Skeletal muscle cell (primary cell): ENCODE results near the gene PBRM1.
A peak's percentile ranks its signal among the peaks of the same experiment; 100 is the strongest.
"Not testable (repeated sequence)": the region's sequence is repeated elsewhere in the genome, so short reads cannot be mapped to it uniquely, and the experiment has no call there.

Source experiments
- DNase-seq: peaks from one replicate; pipeline ENCODE4 v3.0.0-alpha.2; 2010; ENCODE audit warnings: low read depth
- H3K4me3 ChIP-seq: 2 replicates; pipeline ENCODE4 v1.5.1; 2011; ENCODE audit warnings: low read depth, mild to moderate bottlenecking, control low read depth, low read length, moderate library complexity

Gene PBRM1

DNA sequence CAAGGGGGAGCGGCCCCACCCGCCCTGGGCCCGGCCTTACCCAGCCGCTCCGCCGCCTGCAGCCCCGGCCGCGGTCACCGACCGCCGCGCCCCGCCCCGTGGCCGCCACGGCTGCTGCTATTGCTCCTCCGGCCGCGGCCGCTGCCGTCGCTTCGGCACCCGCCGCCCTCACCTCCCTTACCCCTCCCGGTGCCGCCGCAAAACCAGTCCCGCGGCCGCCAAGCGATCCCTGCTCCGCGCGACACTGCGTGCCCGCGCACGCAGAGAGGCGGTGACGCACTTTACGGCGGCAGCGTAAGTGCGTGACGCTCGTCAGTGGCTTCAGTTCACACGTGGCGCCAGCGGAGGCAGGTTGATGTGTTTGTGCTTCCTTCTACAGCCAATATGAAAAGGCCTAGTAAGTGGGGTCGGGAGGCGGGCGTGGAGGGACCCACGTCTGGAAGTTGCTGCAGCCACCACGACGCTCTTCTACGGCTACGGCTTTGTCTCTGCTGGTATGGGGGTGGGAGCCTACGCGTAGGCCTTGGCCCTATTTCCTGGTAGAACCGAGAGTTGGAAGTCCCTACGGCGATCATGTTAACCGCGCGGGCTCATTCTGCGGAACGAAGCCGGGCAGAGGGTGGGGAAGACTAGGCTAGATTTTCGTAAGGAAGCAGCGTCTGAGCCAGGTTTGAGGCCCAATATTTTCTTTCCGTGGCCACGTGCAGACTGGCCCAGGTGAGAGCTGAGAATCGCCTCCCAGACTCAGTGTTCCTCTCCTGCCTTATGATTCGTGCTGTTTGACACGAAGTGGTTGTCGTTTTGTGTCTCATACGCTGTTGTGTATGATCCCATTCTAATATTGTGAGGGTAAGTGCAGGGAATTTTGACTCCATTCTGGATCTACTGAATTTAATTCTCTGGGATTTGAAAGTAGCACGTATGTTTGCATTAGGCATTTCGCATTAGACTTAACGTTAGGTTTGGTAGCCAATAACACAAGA is at the start of gene PBRM1, which contains the start of gene GNL3:
TSS of gene PBRM1 (minus strand) at position 205 of the 983 bp plus-strand sequence.
TSS of gene GNL3 (plus strand) at position 324 of the 983 bp plus-strand sequence. CDS start at position 385, 61 bp downstream.
- peak within 1 kb of the TSS; percentile 99 for H3K4me3 ChIP-seq
- peak; percentile 85 for DNase-seq

DNA sequence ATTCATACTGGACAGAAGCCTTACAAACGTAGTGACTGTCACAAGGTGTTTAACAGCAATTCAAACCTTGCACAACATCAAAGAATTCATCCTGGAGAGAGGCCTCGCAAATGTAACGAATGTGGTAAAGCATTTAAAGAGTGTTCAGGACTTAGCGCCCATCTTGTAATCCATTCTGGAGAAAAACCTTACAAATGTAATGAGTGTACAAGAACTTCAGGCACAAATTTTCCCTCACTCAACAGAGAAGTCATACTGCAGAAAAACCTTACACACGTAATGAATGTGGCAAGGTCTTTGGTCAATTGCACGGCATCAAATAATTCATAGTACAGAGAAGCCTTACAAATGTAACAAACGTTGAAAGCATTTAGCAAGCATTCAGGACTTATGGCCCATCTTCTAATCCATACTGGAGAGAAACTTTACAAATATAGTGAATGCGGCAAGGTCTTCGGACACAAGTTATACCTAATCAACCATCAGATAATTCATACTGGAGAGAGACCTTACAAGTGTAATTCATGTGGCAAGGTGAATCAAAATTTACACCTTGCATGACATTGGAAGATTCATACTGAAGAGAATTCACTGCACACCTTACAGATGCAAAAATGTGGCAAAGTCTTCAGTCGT is 47.7 kb upstream of the PBRM1 start:
- DNase-seq: no peak
- no peak overlapping the region for H3K4me3 ChIP-seq

DNA sequence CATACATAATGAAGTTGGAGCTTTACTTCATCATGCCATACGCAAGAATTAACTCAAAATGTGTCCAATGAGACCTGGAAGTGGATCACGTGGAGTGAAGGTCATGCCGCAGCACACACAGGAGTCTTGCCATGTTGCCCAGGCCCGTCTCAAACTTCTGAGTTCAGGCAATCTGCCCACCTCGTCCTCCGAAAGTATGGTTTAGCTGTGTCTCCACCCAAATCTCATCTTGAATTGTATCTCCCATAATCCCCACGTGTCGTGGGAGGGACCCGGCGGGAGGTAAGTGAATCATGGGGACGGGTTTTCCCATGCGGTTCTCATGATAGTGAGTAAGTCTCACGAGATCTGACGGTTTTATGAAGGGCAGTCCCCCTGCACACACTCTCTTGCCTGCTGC is 45.9 kb upstream of the PBRM1 start:
- DNase-seq: no peak
- H3K4me3 ChIP-seq: no peak overlapping the region

DNA sequence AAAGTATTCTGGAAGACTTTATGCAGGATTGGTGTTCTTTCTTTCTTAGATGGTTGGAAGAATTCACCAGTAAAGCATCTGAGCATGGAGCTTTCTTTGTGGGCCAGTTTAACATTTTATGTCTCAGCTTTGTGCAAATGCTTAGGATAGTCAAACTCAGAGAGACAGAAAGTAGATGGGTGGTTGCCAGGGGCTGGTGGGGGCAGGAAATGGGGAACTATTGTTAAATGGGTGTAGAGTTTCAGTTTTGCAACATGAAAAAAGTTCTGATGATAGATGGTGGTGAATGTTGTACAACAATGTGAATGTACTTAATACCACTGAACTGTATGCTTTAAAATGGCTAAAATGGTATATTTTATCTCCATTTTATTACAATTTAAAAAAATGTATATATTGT is 45.0 kb upstream of the PBRM1 start:
- DNase-seq: no peak
- H3K4me3 ChIP-seq: no peak overlapping the region

DNA sequence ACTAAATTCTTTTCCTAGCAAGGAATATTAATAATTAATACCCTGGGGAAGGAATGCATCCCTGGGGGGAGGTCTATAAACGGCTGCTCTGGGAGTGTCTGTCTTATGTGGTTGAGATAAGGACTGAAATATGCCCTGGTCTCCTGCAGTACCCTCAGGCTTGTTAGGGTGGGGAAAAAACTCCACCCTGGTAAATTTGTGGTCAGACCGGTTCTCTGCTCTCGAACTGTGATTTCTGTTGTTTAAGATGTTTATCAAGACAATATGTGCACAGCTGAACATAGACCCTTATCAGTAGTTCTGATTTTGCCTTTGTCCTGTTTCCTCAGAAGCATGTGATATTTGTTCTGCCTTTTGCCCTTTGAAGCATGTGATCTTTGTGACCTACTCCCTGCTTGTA is 43.0 kb upstream of the PBRM1 start:
- not testable (repeated sequence) for DNase-seq, H3K4me3 ChIP-seq

DNA sequence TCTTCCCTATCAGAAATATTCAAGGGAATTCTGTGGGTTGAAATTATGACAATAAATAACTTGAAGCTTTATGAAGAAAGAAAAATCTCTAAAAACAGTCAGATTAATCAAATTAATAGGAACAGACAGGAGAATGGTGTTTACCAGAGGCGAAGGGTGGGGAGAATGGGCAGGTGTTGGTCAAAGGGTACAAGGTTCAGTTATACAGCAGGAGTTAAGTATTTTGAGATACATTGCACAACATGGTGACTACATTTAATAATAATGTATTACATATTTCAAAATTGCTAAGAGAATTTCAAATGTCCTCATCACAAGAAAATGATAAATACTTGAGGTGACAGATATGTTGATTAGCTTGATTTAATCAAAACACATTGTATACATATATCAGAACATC is 38.8 kb upstream of the PBRM1 start:
- no peak overlapping the region for H3K4me3 ChIP-seq
- no peak for DNase-seq

DNA sequence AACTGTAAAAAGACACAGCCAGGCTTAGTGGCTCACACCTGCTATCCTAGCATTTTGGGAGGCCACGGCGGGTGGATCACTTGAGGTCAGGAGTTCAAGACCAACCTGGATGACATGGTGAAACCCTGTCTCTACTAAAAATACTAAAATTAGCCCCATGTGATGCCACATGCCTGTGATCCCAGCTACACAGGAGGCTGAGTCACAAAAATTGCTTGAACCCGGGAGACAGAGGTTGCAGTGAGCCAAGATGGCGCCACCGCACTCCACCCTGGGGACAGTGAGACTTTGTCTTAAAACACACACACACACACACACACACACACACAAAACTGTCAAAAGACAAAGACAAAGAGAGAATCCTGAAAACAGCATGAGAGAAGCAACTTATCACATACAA is 38.2 kb upstream of the PBRM1 start:
- no peak for DNase-seq
- no peak overlapping the region for H3K4me3 ChIP-seq

DNA sequence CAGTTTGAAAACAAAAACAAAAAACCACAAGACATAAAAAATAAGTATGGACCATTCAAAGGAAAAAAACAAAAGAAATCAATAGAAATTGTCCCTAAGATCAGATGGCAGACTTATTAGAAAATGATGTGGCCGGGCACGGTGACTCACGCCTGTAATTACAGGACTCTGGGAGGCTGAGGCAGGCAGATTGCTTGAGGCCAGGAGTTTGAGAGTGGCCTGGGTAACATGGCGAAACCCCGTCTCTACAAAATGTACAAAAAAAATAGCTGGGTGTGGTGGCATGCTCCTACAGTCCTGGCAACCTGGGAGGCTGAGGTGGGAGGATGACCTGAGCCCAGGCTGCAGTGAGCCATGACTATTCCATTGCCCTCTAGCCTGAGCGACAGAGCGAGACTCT is 36.8 kb upstream of the PBRM1 start:
- no peak for DNase-seq

DNA sequence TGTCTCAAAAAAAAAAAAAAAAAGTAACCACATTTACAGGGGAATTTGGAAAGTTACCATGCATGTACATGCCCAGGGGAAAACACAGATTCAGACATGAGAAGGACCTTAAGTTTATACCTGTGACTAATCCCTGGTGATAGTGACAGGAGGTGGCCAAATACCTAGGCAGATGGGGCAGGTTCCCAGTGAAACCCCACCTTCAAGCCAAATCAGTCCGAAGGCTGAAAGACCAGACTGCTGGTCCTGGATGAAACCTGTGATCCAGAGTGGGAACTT is 36.0 kb upstream of the PBRM1 start:
- DNase-seq: no peak
- no peak overlapping the region for H3K4me3 ChIP-seq

More for the DNA sequence above, 36.8 kb upstream of the PBRM1 start:
- no peak overlapping the region for H3K4me3 ChIP-seq

DNA sequence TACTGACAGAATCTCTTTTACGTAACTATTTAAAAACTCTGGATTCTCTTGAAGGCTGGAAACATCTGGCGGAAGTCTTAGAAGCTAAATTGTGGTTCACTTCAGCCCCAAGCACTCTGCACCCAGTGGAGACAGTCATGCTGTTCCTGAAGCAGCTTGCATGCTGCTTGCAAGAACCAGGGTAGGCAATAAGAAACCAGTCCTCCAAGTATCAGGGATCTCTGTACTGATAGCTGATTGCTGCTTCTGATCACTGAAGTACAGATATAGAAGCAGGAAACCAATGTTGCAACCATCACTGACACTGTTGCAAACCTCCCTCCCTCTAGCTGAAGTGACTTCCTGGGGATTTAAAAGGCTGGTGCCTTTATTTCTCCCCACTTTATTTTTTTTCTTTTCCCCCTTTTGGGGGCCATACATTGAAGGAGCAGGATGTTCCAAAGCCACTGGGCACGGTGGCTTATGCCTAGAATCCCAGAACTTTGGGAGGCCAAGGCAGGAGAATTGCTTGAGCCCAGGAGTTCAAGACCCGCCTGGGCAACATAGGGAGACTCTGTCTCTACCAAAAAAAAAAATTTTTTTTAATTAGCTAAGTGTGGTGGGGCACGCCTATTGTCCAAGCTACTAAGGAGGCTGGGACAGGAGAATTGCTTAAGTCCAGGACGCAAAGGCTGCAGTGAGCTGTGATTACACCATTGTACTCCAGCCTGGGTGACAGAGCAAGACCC is 35.5 kb upstream of the PBRM1 start:
- no peak overlapping the region for H3K4me3 ChIP-seq
- DNase-seq: no peak

DNA sequence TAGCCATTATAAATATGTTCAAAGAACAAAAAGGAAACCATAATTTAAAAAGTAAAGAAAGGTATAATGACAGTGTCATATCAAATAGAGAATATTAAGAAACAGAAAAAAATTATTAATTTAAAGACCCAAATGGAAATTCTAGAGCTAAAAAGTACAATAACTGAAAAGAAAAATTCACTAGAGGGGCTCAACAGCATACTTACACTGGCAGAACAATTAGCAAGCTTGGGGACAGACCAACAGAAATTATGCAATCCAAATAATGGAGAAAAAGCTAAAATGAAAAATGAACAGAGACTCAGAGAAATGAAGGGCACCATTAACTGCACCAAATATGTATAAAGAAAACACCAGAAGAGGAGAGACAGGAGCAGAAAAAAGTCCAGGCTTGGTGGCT is 33.9 kb upstream of the PBRM1 start:
- no peak for DNase-seq
- H3K4me3 ChIP-seq: no peak overlapping the region

DNA sequence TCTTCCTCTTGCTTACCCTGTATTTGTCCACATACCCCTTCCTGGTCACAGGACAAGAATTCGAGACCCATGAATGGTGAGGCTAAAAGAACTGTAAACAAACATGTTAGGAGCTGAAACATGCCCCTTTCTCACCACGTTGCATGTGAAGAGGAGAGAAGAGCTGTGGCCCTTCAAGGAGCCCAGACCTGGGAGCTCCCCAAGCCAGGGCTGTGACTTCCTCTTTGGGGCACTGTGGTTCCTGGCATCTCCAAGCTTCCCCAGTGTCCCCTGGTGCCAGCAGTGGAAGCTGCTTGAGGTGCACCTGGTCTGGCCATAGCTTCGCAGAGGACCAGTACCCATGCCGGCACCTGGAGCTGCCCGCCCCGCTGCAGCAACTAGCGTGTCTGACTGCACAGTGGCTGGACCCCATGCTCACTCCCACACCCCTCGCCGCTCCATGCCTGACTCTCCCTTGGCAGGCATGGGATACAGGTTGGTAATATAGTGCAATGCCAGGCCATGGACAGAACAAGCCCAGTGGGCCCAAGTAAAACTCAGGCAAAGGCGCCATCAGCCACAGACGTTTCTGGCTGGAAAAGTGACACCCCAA is 30.1 kb upstream of the PBRM1 start:
- H3K4me3 ChIP-seq: no peak overlapping the region
- DNase-seq: no peak

DNA sequence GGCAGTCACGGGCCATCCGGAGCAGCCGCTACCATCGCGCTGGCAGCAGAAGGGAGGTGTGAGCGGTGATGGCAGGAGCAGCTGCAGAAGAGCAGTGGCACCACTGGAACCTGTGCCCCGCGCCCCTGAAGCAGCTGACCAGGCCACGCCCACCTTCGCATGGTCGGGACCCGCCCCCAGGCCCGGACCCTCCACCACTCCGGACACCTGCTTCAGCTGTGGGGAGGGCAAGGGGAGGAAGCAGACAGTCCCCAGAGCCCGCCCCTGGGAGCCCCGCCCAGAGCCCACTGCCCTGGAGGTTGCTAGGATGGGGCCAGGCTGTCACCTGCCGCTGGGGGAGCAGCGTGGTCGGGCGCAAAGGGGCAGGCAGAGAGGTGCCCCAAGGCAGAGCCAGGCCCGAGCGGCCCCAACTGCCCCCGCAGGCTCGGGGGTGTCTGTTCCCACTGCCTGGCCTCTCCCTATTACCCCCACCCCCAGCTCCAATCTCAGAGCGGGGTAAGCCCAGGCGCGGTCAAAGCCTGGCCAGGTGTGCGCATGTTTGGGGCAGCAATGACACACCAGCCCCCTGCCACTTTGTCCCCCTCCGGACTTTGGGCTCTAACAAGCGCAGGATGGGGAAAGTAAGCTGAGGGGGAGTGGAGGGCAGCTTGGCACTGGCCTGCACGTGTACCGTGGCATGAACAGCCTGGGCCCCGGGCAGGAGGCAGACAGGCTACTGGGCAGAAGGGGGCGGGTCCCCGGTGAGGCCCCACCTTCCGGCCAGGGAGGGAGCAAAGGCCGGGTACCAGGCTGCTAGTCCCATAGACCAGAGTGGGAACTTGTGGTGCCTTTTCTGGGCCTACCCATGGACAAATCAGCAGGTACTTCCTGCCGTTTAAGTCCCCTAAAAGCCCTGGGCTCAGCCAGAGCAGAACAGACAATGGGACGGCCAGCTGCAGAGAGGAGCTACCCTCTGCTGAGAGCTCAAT is 28.9 kb upstream of the PBRM1 start:
- no peak for DNase-seq
- H3K4me3 ChIP-seq: no peak overlapping the region

DNA sequence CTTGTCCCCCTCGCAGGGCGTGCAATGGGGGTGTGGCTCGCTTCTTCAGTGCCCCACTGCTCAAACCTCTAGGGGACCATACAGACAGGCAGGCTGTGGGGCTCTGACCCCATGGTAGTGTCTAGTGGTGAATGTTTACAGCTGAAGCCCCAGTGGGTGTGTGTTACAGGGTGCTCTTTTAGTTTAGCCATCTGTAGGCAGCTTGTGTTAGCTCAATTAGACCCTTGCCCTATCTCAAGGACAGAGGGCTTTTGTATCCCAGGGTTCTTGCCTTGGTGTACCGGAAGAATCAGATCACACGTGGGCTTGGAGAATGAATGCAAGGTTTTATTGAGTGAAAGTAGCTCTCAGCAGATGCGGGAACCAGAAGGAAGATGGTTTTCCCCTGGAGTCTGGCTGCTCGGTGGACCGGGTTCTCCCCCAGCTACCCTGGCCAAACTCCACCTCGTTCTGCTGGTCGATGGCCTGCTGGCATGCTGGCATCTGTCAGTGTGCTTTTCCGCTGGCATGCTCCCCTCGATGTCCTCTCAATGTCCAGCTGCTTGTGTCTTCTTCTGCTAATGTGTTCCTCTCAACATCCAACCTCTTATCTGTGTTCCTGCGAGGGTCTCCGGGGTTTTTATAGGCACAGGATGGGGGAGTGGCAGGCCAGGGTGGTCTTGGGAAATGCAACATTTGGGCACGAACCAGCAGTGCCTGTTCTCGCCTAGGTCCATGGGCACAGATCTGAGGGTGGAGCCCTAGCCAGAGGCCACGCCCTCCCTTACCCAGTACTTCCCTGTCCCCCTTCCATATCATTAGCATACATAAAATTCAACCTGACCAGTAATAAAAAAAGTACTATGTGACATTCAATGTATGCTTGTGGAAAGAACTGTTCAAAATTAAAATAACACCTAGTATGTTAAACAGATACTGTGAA is 26.8 kb upstream of the PBRM1 start:
- H3K4me3 ChIP-seq: no peak overlapping the region
- no peak for DNase-seq

DNA sequence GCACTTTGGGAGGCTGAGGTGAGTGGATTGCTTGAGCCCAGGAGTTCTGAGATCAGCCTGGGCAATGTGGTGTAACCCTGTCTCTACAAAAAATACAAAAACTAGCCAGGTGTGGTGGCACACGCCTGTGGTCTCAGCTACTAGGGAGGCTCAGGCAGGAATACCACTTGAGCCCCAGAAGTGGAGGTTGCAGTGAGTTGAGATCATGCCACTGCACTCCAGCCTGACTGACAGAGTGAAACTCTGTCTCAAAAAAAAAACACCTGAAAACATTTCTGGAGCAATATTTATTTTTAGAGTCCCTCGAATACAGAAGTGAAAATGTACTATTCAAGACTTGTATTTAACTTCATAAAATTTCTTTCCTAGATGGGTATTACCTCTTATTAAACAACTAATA is 24.8 kb upstream of the PBRM1 start:
- no peak for DNase-seq
- no peak overlapping the region for H3K4me3 ChIP-seq

DNA sequence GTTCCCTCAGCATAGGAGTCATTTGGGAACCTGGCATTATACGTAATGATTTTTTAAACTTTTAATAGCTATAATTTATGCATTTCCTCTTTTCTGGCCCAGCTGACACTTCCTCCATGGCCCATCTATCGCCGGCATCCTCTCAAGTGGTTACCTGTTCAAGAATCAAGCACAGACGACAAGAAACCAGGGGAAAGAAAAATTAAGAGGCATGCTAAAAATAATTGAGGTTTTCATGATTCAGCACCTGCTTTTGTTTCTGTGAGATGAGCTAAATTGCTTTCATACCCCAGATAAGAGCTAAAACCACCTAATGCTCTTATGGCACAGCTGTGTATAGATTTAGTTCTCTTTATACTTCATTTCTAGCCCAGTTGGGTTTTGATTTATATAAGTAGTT is 21.9 kb upstream of the PBRM1 start:
- no peak overlapping the region for H3K4me3 ChIP-seq
- no peak for DNase-seq

DNA sequence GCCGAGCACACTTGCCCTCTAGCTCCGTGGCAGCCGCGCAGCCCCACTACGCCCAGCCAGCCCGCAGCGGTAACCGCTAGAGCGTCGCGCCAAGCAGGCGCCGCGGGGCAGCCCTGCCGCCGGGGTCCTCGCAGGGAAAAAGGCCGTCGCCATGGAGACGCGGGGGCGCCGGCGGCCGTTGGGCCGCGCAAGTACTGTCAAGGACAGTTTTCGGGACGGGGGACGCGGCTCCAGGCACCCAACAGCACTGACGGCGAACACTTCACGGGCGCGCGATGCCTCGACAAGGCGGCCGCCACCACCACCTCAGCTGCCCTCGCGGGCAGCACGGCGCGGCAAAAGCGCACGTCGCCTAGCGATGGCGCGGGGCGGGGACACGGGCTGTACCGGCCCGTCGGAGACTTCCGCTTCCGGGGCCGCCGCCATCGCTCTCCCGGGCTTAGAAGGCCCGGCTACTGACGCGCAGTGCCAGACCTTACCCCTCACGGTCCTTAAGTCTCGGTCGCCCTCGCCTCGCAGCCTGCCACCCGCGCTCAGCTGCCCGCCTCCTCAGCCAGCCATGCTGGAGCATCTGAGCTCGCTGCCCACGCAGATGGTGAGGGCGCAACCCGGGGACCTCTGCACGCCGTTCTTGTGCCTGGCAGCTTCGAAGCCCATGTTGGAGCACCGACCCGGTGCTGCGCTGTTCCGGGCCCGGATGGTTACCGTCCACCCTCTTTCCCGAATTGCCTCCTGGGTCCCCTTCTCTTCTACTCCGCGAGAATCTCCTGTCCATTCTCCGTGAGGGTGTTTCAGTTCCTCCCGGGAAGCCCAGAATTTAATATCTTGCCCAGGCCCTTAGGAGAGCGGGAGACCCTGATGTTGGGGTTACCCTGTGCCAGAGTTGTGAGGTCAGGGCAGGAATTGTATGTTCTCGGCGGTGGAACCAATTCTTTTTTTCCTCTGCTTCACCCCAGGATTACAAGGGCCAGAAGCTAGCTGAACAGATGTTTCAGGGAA is 20.3 kb upstream of the PBRM1 start, which contains the start of the genes GLT8D1 and SPCS1:
TSS of gene GLT8D1 (minus strand) at position 104 of the 999 bp plus-strand sequence. CDS start 5,331 bp downstream, outside the sequence.
TSS of gene SPCS1 (plus strand) at position 419 of the 999 bp plus-strand sequence. CDS start at position 560, 141 bp downstream.
- peak; percentile 45 for DNase-seq

More for the DNA sequence above, 20.3 kb upstream of the PBRM1 start, which contains the start of the genes GLT8D1 and SPCS1:
- peak within 1 kb of the TSS; percentile 99 for H3K4me3 ChIP-seq
